ENCODE data around the gene PRKD2.

The PRKD2 gene

DNA sequence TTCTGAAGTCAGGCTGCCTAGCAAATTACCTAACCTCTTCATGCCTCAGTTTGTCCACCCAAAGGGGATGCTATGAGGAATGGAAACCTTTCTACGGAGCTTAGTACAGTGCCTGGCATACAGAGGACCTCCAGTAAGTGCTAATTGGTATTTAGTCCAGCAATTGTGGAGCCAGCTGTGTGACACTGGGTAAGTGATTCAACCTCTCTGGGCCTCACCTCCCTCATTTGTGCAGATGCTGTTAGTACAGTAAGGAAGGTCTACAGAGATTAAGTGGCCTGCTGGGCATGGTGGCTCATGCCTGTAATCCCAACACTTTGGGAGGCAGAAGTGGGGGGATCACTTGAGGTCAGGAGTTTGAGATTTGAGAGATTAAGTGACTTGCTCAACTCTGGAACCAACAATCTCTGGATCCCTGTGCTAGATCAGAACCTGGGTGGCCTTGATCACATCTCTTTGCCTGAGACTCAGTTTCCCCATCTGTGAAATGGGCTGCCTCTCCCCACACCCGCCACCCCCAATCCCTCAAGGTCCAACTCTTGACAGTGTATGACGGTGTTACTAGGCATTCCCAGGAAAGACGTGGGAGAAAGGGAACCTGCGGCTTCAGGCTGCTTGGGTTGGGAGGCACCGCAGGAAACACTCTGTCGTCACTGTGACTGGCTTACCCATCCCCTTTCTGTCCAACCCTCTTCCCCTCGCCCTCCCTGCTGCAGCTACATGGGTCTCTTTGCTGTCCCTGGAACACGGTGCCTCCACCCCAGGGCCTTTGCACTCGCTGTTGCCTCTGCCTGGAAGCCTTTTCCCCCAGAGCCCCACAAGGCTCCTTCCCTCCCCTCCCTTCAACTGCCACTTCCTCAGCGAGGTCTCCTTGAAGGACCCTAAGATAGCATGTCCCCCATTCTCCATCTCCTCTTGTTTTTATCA is 18.3 kb downstream of the PRKD2 start:
- no peak for DNase-seq

DNA sequence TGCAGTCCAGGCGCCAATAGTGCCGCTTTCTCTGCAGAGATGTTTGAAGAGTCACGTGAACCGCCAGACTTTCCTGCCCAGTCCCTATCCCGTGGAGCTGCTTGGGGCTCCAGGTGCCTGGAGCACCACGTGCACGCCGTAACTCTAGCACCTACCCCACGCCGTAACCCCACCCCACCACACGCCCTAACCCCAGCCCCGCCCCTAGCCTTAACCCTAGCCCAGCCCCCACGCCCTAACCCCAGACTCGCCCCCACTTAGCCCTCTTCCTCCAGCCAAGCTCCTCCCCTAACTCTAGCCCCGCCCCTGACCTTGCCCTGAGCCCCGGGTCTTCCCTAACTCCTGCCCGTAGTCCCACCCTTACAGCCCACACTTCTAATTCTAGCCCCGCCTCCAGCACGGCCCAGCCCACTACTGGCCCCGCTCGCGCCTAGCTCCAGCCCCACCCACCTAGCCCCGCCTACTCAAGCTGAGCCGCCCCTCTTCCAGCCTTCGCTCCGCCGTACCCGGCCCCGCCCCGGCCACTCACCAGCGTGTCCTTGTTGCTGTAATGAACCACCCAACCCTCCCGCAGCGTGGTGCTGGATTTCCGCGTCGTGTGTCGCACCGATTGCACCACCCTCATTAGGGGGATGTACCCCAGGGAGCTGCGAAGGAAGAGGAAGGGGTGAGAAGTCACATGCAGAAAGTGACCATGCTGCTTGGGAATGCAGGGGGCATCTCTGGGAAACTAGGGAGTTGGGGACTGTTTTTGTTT is 19.5 kb downstream of the PRKD2 start:
- peak; percentile 78 for DNase-seq

DNA sequence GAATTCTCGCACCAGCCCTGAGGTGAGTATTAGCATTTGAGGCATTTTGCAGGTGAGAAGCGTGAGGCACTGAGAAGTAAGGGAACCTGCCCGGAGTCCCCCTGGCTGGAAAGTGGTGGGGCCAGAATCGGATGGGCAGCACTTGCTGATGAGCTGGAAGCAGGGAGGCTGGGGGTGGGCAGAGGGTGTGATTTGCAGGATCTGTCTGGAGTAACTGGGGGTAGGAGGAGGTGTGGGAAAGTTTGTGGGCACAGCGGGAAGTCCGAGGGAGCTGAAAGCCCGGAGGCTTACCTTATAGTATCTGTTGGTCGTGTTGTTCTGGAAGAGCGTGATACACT is 20.1 kb downstream of the PRKD2 start:
- no peak for DNase-seq

DNA sequence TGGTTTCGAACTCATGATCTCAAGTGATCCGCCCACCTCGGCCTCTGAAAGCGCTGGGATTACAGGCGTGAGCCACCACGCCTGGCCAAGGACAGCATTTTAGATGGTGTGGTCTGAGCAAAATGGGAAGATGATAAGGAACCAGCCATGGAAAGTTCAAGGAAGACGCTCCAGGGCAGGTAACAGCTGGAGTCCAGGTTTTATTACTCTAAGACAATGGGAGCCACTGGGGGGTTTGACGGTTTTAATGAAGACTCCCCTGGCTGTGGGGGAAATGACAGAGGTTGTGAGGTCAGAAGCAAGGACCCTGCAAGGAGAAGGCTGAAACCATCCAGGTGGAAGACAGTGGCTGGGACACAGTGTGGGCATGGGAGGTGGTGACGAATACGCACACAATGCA is 20.9 kb downstream of the PRKD2 start:
- no peak for DNase-seq

DNA sequence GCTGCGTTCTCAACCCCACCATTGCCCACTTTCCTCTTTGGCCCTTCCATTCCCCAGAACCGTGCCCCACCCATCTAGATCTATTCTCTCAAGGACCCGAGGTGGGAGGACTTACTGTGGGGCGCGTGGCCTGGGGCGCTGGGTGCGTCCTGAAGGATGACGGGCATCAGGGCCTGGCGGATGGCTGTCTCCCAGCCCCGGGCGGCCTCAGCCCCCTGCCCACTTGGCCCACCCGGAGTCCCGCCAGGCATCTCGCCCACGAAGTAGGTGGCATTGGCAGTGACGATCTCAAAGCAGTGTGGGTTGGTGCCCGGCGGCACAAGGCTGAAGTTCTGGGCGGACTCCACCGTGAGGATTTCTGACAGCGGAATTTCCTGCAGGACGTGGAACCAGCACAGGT is 23.2 kb downstream of the PRKD2 start:
- no peak for DNase-seq

DNA sequence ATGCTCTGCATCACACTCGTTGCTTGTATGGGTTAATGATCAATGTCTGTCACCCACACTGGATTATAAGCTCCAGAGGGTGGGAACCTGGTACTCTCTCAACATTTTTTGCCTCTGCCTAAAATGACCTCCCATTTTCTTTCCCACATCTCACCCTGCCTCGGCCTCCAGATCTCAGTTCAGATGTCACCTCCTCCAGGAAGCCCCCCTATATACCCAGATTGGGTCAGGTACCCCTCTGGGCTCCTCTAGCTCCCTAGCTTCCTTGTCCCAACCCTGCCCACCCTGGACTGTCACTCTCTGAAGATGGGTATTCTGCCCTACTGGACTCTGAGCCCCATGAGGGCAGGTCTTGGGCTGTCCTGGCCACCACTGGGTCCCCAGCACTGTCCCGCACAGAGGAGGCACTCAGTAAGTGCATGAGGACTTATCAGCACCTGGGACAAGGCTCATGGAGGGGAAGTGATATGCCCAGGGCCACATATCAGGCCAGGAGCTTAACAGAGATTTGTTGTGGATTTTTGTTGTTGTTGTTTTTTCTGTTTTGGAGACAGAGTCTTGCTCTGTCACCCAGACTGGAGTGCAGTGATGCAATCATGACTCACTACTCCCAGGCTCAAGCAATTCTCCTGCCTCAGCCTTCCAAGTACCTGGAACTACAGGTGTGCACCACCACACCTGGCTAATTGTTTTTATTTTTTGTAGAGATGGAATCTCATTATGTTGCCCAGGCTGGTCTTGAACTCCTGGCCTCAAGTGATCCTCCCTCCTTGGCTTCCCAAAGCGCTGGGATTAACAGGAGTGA is 23.8 kb downstream of the PRKD2 start:
- no peak for DNase-seq

DNA sequence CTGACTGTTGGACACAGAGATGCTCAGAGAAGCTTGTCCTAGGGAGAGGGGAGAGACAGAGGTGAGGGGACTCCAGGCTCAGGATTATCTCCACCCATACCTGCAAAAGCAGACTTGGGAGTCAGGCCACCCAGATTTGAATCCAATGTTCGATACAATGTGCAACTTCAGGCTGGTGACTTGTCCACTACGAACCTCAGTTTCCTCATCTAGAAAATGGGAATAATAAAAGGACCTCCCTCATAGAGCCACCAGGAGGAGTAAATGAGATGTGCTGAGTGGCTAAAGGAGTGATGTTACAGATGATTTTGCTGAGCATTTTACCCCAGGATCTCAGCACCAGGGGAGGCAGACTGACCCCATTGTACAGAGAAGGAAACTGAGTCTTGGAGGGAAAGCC is 25.0 kb downstream of the PRKD2 start:
- DNase-seq: no peak

DNA sequence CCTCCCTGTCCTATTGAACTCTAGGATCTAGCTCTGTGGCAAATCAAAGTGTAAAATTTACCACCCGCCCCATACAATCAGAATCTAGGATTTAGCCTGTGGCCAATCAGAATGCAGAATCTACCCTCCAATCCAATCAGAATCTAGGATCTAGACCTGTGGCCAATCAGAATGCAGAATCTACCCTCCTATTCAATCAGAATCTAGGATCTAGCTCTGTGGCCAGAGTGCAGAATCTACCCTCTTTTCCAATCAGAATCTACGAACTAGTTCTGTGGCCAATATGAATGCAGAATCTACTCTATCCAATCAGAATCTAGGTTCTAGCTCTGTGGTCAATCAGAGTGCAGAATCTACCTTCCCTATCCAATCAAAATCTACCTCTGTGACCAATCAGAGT is 25.8 kb downstream of the PRKD2 start:
- no peak for DNase-seq

DNA sequence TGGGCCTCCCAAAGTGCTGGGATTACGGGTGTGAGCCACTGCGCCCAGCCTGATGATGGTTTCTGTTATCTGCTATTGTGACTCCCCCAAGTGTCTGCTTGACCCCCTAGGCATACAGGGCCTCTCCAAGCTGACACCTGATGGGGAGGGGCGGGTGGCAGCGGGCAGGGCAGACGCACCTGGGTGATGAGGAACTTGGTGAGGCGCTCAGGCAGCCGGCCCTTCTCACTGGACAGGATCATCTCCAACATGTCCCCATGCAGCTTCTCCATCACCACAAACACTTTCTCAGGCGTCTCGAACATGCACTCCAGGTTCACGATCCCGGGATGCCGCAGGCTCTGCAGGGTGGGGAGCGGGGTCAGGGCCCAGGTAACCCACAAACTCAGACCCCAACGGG is 27.6 kb downstream of the PRKD2 start:
- DNase-seq: no peak

DNA sequence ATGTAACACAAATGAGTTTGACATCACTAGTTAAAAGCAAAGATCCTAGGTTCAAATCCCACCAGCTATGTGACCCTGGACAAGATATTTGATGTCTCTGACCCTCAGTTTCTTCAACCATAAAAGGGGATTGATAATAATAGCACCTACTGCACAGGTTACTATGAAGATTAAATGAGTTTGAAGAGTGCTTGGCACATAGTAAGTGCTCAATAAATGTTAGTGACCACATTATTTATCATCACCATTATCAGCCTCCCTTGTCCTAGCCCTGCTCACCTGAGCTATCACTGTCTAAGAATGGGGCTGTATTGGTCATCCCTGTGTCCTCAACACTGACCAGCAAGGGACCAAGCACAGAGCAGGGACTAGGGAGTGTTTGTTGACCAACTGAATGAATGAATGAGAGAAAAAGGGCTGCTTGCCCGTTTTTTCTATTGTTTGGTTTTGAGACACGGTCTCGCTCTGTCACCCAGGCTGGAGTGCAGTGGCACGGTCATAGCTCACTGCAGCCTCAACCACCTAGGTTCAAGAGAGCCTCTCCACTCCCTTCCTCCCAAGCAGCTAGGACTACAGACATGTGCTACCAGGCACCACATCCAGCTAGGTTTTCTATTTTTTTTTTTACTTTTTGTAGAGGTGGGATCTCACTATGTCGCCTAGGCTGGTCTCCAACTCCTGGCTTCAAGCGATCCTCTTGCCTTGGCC is 29.3 kb downstream of the PRKD2 start:
- no peak for DNase-seq

DNA sequence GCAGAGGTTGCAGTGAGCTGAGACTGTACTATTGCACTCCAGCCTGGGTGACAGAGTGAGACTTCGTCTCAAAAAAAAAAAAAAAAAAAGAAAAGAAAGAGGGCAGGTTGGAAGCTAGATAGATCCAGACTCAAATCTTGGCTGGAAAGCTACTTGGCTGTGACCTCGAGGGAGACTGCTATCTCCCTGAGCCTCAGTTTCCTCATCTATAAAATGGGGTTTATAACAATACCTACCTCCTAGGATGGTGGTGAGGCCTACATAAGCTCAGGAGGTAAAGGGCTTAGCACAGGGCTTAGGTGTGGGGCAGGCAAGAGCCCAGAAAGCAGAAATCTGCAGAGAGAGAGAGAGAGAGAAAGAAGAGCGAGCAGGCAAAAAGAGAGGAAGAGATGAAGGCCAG is 31.7 kb downstream of the PRKD2 start:
- no peak for DNase-seq

DNA sequence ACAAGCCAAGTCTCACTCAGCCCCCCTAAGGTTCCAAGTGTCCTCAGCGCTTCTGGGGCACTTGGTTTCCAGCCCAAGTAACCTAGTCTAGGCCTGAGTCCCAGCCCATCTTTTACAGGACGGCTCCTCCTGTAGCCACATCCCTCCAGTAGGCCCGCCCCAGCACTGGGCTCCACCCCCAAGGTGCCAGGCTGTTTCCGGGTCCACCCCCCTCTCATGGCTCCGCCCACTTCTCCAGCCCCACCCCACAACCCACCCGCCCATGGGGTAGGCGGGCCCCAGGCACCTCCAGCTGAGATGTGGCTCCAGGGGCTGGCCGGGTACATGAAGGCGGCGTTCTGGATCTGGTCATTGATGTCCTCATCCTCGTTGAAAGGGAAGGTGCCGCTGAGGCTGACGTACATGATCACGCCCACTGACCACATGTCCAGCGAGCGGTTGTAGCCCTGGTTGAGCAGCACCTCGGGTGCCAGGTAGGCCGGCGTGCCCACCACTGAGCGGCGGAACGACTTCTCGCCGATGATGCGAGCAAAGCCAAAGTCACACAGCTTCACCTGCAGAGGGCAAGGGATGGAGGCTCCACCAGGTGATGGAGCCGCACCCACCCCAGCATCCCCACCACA is 38.7 kb downstream of the PRKD2 start:
- DNase-seq: no peak

DNA sequence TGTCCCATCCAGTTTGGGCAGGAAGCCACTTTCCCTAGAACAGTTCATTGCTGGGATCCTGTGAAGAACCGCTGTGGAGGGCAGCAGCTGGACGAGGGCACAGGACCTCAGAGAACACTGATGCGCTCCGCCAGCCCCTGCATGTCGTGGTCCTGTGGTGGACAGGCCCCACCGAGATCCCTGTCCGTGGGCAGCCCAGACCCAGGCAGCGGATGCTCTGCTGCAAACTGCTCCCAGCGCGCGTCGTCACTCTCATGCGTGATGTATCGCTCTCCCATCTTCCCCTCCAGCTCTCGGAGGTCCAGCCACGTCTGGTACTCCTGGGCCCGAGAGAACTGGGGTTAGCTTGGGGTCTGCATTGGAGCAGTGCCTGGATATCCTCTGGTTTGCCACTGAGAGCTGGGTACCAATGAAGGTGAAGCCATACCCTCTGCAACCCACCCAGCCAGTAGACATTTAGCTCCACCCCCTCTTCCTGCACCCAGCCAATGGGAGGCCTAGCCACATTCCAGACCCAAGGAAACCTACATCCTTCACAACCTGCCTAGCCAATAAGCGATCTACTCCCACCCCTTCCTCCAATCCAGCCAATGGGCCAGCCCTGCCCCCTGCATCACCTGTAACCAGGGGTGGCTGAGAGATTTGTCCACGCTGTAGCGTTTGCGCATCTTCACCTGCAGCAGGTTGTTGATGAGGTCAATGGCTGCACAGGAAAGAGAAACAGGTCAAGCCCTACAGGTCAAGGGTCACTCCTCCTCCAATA is 42.3 kb downstream of the PRKD2 start:
- no peak for DNase-seq

DNA sequence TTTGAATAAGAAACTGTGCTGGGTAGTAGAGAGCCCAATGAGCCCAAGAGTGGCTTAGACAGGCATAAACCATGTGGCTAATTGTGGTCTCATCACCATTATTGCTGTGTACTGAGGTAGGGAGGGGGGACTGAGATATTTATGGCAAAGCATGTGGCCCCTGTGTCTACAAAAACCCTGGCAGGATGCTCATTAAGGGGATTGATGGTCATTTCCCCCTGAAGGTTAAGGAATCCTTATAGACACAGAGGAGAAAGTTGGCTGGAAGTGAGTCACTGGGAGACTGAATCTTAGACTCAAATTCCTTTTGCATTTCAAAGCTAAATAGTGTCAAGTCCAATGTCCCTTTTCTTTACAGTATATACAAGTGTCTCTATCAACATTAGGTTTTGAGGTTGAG is 46.1 kb downstream of the PRKD2 start:
- no peak for DNase-seq

DNA sequence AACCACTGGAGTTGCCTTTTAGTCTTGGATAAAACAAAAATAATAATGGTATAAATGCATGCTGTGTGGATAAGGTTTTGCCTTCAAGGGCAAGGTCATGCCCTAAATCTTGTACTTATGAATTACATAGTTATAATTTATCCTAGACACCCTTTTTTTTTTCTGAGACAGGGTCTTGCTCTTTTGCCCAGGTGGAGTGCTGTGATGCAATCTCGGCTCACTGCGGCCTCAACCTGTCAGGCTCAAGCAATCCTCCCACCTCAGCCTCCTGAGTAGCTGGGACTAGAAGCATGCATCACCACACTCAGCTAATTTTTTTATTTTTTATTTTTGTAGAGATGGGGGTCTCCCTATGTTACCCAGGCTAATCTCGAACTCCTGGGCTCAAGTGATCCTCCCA is 48.3 kb downstream of the PRKD2 start:
- no peak for DNase-seq

DNA sequence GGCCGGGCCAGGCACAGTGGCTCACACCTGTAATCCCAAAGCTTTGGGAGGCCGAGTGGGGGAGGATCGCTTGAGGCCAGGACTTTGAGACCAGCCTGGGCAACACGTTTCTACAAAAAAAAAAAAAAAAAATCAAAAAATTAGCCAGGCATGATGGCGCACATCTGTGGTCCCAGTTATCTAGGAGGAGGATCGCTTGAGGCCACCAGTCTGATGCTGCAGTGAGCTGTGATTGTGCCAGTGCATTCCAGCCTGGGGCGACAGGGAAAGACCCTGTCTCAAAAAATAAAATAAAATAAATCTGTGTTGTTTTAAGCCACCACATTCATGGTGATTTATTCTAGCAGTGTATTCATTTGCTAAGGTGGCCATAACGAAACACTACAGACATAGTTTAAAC is 51.8 kb downstream of the PRKD2 start:
- DNase-seq: no peak

DNA sequence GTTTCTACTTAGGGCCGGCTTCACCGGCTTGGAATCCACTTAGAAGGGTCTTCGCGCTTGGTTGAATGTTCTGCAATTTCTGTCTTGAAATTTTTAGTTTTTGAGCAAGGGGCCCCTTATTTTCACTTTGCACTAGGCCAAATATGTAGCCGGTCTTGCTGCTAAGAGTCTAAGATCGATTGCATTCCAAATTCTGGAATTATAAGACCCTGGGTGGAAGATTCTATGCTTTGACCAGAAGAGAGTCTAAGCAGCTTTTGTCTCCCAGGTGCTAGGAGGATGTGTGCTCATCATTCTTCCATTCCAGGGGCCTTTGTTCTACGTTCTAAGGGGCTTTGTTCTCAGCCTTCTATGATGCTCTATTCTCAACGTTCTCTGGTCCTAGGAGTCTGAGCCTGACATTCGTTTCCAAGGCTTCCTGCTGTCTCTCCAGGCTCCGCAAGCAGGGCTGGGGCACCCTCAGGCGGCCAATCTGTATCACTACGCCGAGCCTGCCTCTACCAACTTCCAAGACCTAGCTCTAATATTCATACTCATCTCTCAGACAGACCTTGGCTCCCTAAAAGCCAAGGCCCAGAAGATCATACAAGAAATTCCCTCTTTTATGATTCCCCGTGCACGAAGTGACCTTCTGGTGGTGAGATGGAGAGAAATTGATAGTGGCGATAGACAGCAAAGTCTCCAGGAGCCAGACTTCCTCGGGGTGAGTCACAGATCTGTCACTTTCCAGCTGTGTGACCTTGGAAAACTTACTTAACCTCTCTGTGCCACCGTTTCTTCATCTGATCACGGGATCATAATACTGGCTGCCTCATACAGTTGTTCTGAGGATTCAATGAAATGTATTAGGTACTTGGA is 55.0 kb downstream of the PRKD2 start:
- DNase-seq: peak; percentile 63

DNA sequence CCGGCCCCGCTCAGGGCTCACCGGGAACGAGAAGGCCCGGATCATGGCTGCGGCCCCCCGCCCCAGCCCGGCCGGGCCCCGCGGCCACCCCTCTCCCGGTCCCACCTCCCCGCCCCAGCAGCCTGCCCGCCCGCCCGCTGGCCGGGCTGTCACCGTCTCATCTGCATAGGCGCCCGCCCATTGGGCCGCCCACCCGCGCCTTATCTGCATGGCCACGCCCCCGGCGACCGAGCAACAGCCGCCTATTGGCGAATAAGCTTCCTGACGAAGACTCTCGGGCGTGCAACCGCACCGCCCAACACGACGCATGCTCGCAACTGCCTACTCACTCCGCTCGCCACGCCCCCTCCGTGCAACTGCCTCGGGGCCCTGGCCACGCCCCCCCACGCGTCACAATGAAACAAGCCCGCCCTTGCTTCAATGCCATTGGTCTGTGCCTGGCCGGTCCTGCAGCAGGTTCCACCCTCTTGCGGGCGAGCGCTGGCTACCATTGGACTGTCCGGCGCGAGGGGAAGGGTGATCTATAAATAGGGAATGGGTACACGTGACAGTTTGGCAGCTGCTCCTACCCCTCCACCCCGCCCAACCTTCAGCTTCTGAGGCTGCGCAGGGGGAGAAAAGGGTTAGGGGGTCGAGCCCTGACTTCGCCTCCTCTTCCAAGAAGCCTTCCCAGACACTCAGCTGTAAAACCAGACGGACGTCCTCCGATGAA is 55.7 kb downstream of the PRKD2 start, which contains the start of gene DACT3:
DACT3 (minus strand) TSS at position 163 of the 712 bp plus-strand sequence; CDS start at position 45, 118 bp downstream.
- DNase-seq: peak; percentile 100

DNA sequence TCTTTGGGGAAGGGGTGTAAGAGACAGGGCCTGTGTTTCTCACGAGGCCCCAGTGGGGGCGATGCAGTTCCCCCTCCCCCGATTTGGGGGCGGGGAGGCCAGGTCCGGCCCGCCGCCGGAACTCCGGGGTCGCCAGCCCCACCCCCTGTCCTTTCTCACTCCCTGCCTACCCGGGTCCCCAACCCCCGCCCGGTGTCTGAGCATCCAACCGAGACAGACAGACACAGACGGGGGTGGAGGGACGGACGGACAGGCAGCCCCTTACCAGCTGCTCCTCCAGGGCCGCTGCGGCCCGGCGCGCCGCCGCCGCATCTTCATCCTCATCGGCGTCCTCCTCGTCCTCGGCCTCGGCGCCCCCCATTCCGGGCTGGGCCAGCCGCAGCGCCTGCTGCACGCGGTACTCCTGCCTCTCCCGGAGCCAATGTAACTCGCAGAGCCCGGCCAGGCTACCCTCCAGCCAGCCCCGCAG is 56.3 kb downstream of the PRKD2 start:
- DNase-seq: no peak

All from NCI-H2171 (cell line).